Keratinocyte (primary cell): ENCODE measurements around the gene TP53RK.

ENCODE experiments used
- CTCF ChIP-seq, 3 experiments: IDR thresholded peaks in 1 of 3; conservative IDR thresholded peaks in 1 of 3; optimal IDR thresholded peaks in 1 of 3; 2 replicates in 2 of 3; 3 replicates in 1 of 3; pipeline versions ENCODE3 to v1.5.1; 2011; ENCODE audit warnings: low read length in 3 of 3, mild to moderate bottlenecking in 3 of 3, moderate library complexity in 2 of 3, control low read depth in 1 of 3, inconsistent platforms in 1 of 3; ENCODE audit not compliant: insufficient read depth in 2 of 3; ENCODE audit errors: extremely low read depth in 1 of 3
- EZH2 ChIP-seq: IDR thresholded peaks from one replicate; pipeline ENCODE4 v1.6.1; 2012; ENCODE audit warnings: inconsistent platforms, mild to moderate bottlenecking, low read length, moderate library complexity

DNA sequence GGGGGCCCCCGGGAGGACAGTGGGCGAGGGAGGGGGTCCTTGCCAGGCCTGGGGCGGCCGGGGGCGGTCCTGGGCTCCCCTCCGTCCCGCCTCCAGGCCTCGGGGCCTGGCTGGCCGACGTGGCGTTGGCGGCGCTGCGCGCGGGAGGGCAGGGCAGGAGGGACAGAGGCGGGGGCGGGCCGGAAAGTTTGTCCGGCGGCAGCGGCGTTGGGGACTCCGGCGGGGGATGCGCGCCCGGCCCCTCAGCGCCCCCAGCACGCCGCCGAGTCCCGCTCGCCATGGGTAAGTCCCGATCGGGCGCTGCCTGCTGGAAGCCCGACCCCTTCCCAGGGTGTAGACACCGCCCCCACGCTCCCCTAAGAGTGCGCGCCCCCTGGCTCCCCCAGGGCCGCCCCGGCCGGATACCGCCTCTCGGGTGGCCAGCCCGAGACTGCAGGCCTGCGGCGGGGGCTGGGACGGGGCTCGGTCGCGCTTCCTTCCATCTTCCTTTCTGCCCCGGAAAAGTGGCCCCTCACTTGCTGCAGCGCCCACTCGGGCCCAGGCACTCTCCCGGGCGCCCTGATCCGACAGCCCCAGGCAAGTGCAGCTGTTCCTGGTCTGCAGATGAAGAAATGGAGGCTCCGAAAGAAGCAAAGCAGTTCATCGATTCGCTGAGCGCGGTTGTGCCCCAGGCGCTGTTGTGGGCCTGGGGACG lies 20.4 kb upstream of the TP53RK start, which contains the start of gene SLC2A10:
- TF ChIP-seq CTCF (optimal IDR thresholded peaks at IDR 0.05 in 1 of 3, IDR thresholded peaks at IDR 0.05 in 1 of 3, conservative IDR thresholded peaks at IDR 0.05 in 1 of 3; ENCODE audit: extremely low read depth in 1 of 3, insufficient read depth in 2 of 3, low read length in 3 of 3): no peak
- no peak for TF ChIP-seq EZH2
